ENCODE measurements around the gene TENT4A.

Gene TENT4A

DNA sequence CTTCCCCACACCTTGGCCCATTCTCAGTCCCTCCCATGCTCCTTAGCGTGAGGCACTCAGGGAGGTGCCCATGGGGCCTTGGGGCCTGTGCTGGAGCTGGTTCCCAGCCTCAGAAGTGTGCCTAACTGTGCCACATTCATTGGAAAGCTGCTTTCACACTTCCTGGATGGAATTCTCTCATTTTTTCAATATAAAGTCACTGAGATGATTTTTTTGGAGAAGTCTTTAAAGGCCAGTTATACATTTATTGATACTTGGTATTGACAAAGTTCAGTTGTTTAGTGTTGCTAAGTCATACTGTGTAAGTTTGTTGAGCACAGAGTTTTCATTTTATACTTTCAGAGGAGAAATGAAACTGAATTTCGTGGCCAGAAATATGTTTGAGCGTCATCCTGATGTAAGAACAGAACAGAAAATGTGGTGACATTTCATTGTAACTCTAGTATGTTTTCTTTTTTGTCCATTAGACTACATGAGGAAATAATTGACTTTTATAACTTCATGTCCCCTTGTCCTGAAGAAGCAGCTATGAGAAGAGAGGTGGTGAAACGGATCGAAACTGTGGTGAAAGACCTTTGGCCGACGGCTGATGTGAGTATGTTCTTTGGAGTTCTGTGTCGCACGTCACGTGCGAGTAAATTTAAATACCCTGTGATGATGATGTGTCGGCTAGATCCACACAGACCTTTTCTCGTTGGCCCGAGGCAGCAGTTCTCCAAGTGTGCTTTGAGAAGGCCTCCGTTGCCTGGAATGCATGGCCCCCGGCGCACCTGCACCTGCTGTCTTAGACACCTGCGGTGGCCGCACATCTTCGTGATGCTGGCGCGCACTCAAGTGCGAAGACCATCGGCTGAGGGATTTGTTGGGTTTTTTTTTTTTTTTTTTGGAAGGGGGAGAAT lies 24.1 kb downstream of the TENT4A start:
- Histone ChIP-seq H3K27me3 (ENCODE audit: control insufficient read depth, insufficient read depth, low read length) (no peaks in the 10 kb centered on the region), H3K9me3 (ENCODE audit: control insufficient read depth, low read length) (no peaks in the 10 kb centered on the region), H3K4me1 (ENCODE audit: control insufficient read depth, insufficient read depth, low read length) (peaks cover 10% of the 10 kb centered on the region), H3K9ac (ENCODE audit: low read length) (no peak overlapping the region), H3K4me3 (ENCODE audit: low read length) (no peak overlapping the region), H3K36me3 (ENCODE audit: control insufficient read depth, insufficient read depth, low read length) (peaks cover 22% of the 10 kb centered on the region)

GRCh38 chr5:6739603-6740002 lies 26.4 kb downstream of the TENT4A start:
- Histone ChIP-seq H3K4me3 (ENCODE audit: low read length) (no peak overlapping the region), H3K9me3 (ENCODE audit: control insufficient read depth, low read length) (no peaks in the 10 kb centered on the region), H3K9ac (ENCODE audit: low read length) (no peak overlapping the region), H3K27me3 (ENCODE audit: control insufficient read depth, insufficient read depth, low read length) (no peaks in the 10 kb centered on the region), H3K4me1 (ENCODE audit: control insufficient read depth, insufficient read depth, low read length) (no peaks in the 10 kb centered on the region), H3K36me3 (ENCODE audit: control insufficient read depth, insufficient read depth, low read length) (peaks cover 22% of the 10 kb centered on the region)

GRCh38 chr5:6740586-6741150 lies 27.4 kb downstream of the TENT4A start:
- no peaks in the 10 kb centered on the region for H3K27me3 ChIP-seq (ENCODE audit: control insufficient read depth, insufficient read depth, low read length)

DNA sequence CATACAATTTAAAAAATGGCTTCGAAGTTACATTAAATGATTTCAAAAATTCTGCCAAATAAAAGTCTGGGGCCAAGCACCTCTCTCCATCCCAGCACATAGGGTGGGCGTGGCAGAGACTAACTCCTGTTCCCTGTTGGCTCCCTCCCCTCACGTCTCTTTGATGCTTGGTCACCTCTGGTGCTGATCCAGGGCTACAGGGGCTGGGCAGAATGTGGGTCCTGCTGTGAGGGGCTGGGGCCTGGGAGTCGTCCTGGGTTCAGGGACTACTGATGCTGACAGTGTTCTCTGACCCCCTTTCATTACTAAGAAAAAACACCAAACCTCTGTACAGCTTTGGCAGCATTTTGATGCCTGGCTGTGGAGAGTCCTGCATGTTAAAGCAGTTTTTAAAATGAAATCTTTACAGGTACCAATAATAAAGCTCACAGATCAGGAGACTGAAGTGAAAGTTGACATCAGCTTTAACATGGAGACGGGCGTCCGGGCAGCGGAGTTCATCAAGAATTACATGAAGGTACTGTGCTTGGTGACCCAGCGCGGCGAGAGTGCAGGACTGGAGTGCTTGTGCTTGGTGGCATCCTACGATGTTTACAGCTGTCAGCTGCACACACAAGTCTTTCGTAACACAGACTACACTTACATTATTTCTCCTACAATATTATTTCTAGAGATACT lies 29.0 kb downstream of the TENT4A start:
- H3K4me1 ChIP-seq (ENCODE audit: control insufficient read depth, insufficient read depth, low read length): peaks cover 9% of the 10 kb centered on the region
- H3K36me3 ChIP-seq (ENCODE audit: control insufficient read depth, insufficient read depth, low read length): peaks cover 18% of the 10 kb centered on the region
- no peaks in the 10 kb centered on the region for H3K27me3 ChIP-seq (ENCODE audit: control insufficient read depth, insufficient read depth, low read length)
- H3K9ac ChIP-seq (ENCODE audit: low read length): no peak overlapping the region
- no peaks in the 10 kb centered on the region for H3K9me3 ChIP-seq (ENCODE audit: control insufficient read depth, low read length)
- no peak overlapping the region for H3K4me3 ChIP-seq (ENCODE audit: low read length)

More at GRCh38 chr5:6740586-6741150, 27.4 kb downstream of the TENT4A start:
- H3K9me3 ChIP-seq (ENCODE audit: control insufficient read depth, low read length): no peaks in the 10 kb centered on the region
- H3K36me3 ChIP-seq (ENCODE audit: control insufficient read depth, insufficient read depth, low read length): peaks cover 22% of the 10 kb centered on the region
- peaks cover 4% of the 10 kb centered on the region for H3K4me1 ChIP-seq (ENCODE audit: control insufficient read depth, insufficient read depth, low read length)
- no peak overlapping the region for H3K4me3 ChIP-seq (ENCODE audit: low read length)
- H3K9ac ChIP-seq (ENCODE audit: low read length): no peak overlapping the region

DNA sequence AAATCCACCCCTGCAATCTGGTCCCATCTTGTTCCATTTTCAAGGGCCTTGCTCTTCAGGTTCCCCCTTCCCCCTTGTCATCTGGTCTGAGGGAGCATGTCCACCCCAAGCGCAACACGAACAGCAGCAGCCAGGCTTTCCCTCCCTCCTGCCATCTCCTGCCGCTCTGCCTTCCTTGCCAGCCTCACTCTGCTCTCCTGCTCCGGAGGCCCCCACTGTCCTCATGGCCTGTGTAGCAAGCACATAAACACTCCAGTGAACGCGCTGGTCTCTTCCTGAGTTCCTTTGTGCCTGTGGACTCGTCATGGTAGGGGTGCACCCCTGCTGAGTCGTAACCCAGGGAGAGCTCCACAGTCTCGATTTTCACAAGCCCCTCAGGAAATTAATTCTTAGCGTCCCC lies 29.9 kb downstream of the TENT4A start:
- Histone ChIP-seq H3K9ac (ENCODE audit: low read length) (no peak overlapping the region), H3K4me1 (ENCODE audit: control insufficient read depth, insufficient read depth, low read length) (peaks cover 9% of the 10 kb centered on the region), H3K36me3 (ENCODE audit: control insufficient read depth, insufficient read depth, low read length) (peaks cover 18% of the 10 kb centered on the region), H3K27me3 (ENCODE audit: control insufficient read depth, insufficient read depth, low read length) (no peaks in the 10 kb centered on the region), H3K9me3 (ENCODE audit: control insufficient read depth, low read length) (no peaks in the 10 kb centered on the region), H3K4me3 (ENCODE audit: low read length) (no peak overlapping the region)

DNA sequence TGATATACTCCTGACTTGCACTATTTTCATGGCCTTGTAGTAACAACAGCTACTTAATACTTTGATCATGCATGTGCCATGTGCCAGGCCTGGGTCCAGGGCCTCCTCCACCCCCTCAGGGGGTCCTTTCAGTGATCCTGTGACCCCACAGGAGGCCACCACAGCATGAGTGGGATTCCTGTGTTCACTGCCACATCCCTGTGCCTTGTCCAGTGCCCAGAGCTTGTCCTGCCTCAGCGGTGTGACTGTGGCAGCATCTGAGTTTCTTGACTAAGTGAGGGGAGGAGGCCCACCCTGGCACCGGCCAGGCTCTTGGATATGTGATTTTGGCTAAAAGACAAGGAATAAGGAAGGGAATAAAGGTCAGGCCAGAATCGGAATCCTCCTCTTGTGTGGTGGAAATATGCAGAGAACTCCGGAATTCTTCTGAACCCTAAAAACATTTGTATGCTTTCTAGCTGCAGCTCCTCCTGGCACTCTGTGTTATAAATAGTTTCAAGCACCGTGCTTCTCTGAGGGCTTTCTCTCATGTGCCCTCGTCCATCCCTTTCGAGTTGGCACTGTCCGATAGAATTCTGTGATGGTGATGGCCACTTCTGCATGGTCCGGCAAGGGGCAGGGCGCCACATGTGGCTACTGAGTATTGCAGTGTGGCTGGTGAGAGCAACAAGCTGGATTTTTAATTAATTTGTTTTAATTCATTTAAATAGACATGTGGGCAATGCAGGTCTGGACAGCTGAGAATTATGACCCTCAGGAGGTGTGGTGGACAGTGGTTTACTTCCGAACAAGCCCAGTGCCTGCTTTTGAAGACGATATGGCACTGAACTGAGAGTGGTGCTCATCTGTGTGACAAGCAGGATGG lies 31.8 kb downstream of the TENT4A start:
- Histone ChIP-seq H3K36me3 (ENCODE audit: control insufficient read depth, insufficient read depth, low read length) (peaks cover 17% of the 10 kb centered on the region), H3K4me1 (ENCODE audit: control insufficient read depth, insufficient read depth, low read length) (peaks cover 9% of the 10 kb centered on the region), H3K9me3 (ENCODE audit: control insufficient read depth, low read length) (no peaks in the 10 kb centered on the region), H3K4me3 (ENCODE audit: low read length) (no peak overlapping the region), H3K27me3 (ENCODE audit: control insufficient read depth, insufficient read depth, low read length) (no peaks in the 10 kb centered on the region), H3K9ac (ENCODE audit: low read length) (no peak overlapping the region)

GRCh38 chr5:6745706-6746222 lies 32.5 kb downstream of the TENT4A start:
- Histone ChIP-seq H3K9ac (ENCODE audit: low read length) (no peak overlapping the region), H3K27me3 (ENCODE audit: control insufficient read depth, insufficient read depth, low read length) (no peaks in the 10 kb centered on the region), H3K36me3 (ENCODE audit: control insufficient read depth, insufficient read depth, low read length) (peaks cover 10% of the 10 kb centered on the region), H3K4me3 (ENCODE audit: low read length) (no peak overlapping the region), H3K9me3 (ENCODE audit: control insufficient read depth, low read length) (no peaks in the 10 kb centered on the region), H3K4me1 (ENCODE audit: control insufficient read depth, insufficient read depth, low read length) (peaks cover 9% of the 10 kb centered on the region)

DNA sequence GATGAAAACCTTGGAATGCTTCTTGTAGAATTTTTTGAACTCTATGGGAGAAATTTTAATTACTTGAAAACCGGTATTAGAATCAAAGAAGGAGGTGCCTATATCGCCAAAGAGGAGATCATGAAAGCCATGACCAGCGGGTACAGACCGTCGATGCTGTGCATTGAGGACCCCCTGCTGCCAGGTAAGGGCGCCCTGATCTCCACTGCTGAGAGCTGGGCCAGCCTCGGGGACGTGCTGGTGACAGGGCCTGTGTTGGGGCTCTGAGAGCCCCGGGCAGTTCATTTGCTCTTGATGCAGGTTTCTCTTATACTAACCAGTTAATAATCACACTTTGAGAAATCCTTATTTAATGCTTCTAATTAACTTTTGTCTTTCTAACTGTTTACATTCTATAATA lies 33.0 kb downstream of the TENT4A start:
- Histone ChIP-seq H3K36me3 (ENCODE audit: control insufficient read depth, insufficient read depth, low read length) (peaks cover 7% of the 10 kb centered on the region), H3K27me3 (ENCODE audit: control insufficient read depth, insufficient read depth, low read length) (no peaks in the 10 kb centered on the region), H3K4me3 (ENCODE audit: low read length) (no peak overlapping the region), H3K9me3 (ENCODE audit: control insufficient read depth, low read length) (no peaks in the 10 kb centered on the region), H3K4me1 (ENCODE audit: control insufficient read depth, insufficient read depth, low read length) (peaks cover 9% of the 10 kb centered on the region), H3K9ac (ENCODE audit: low read length) (no peak overlapping the region)

- Histone ChIP-seq H3K9me3 (ENCODE audit: control insufficient read depth, low read length) (no peaks in the 10 kb centered on the region), H3K27me3 (ENCODE audit: control insufficient read depth, insufficient read depth, low read length) (no peaks in the 10 kb centered on the region), H3K4me3 (ENCODE audit: low read length) (no peak overlapping the region), H3K36me3 (ENCODE audit: control insufficient read depth, insufficient read depth, low read length) (peaks cover 8% of the 10 kb centered on the region), H3K9ac (ENCODE audit: low read length) (no peak overlapping the region), H3K4me1 (ENCODE audit: control insufficient read depth, insufficient read depth, low read length) (peaks cover 9% of the 10 kb centered on the region)
Observed at GRCh38 chr5:6747103-6747502, 33.9 kb downstream of the TENT4A start.

GRCh38 chr5:6748142-6748541 lies 34.9 kb downstream of the TENT4A start:
- no peak overlapping the region for H3K9ac ChIP-seq (ENCODE audit: low read length)
- peaks cover 15% of the 10 kb centered on the region for H3K36me3 ChIP-seq (ENCODE audit: control insufficient read depth, insufficient read depth, low read length)
- H3K4me3 ChIP-seq (ENCODE audit: low read length): no peak overlapping the region
- no peaks in the 10 kb centered on the region for H3K27me3 ChIP-seq (ENCODE audit: control insufficient read depth, insufficient read depth, low read length)
- H3K9me3 ChIP-seq (ENCODE audit: control insufficient read depth, low read length): no peaks in the 10 kb centered on the region
- H3K4me1 ChIP-seq (ENCODE audit: control insufficient read depth, insufficient read depth, low read length): peaks cover 9% of the 10 kb centered on the region

DNA sequence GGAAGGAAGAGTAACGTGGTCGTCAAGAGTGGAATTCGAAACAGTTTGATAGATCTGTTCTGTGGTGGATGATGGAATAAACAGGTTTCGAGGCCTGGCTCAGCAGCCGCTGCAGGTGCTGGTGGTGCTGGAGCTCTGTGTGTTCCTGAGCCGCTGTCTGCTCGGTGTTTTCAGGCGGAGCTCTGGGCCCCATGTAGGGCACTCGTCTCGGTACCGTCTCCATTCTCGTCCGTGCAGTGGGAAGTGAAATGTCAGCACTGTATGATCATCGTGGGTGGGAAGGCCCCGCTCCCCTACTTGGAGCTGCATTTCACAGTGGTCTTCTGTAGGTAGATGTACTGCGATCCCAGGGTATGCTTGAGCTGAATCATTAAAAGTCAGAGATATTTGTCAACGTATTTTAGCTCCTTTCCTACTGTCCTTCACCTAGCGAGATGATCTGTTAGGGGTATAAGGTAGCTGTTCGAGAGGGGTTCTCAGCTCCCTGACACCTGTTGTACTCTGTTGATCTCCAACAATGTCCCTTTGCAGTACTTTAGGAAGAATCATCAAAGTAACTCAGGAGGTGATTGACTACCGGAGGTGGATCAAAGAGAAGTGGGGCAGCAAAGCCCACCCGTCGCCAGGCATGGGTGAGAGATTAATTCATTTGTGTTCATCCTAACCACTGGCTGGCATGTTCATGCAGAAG lies 35.9 kb downstream of the TENT4A start:
- H3K9me3 ChIP-seq (ENCODE audit: control insufficient read depth, low read length): no peaks in the 10 kb centered on the region
- H3K4me3 ChIP-seq (ENCODE audit: low read length): no peak overlapping the region
- peaks cover 9% of the 10 kb centered on the region for H3K4me1 ChIP-seq (ENCODE audit: control insufficient read depth, insufficient read depth, low read length)
- no peaks in the 10 kb centered on the region for H3K27me3 ChIP-seq (ENCODE audit: control insufficient read depth, insufficient read depth, low read length)
- H3K9ac ChIP-seq (ENCODE audit: low read length): no peak overlapping the region
- H3K36me3 ChIP-seq (ENCODE audit: control insufficient read depth, insufficient read depth, low read length): peaks cover 21% of the 10 kb centered on the region
